ENCODE data around the gene C1orf35. TPM values are rescaled to one million over a fixed set of nuclear protein-coding genes. Genes with fewer than 3 reads are reported as not detected.
A peak's percentile ranks its signal among the peaks of the same experiment; 100 is the strongest.

Gene C1orf35
- total RNA-seq, 1 donor from 2014 or later = 11.8 TPM

DNA sequence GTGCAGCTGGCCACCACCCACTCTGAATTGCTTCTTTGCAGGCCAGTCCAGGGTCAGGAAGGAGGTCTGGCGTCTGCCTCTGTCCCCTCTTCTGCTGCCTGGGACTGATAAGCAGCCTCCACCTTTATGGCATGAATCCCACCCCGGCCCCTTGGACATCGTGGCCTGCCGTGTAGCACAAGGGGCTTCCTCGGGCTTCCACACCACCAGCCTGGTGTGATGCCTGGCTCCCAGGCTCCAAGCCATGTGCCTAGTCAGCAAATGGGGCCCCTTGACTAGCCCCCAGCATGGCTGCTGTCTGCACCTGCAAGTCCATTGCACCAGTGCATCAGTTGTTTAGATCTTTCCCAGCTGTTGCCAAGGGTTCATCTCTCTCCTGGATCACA is 30.5 kb downstream of the C1orf35 start:
- Histone ChIP-seq H2AFZ (replicated peaks) (no peak overlapping the region), H3K27me3 (peaks cover 90% of the 10 kb centered on the region), H3K79me2 (ENCODE audit: low read depth) (no peaks in the 10 kb centered on the region), H3K9me3 (ENCODE audit: low read depth) (no peaks in the 10 kb centered on the region), H3K27ac (no peak overlapping the region), H3K9ac (no peak overlapping the region), H3K36me3 (no peaks in the 10 kb centered on the region), H3K4me3 (no peak overlapping the region), H3F3A (ENCODE audit: low read depth) (no peaks in the 10 kb centered on the region), H3K4me2 (no peak overlapping the region), H4K20me1 (ENCODE audit: low read depth) (peaks cover 13% of the 10 kb centered on the region), H3K4me1 (peaks cover 9% of the 10 kb centered on the region)
- H3K4me1 Mint-ChIP-seq = peaks cover 23% of the 10 kb centered on the region
- H3K36me3 Mint-ChIP-seq = no peaks in the 10 kb centered on the region
- H3K9me3 Mint-ChIP-seq = no peaks in the 10 kb centered on the region
- no peak overlapping the region for H3K4me3 Mint-ChIP-seq
- no peak for DNase-seq (ENCODE audit: low spot score)
- TF ChIP-seq EZH2 (IDR thresholded peaks at IDR 0.05) = no peak
- TF ChIP-seq EZH2phosphoT487 (IDR thresholded peaks at IDR 0.05) = no peak
- TF ChIP-seq, protein P1, sequence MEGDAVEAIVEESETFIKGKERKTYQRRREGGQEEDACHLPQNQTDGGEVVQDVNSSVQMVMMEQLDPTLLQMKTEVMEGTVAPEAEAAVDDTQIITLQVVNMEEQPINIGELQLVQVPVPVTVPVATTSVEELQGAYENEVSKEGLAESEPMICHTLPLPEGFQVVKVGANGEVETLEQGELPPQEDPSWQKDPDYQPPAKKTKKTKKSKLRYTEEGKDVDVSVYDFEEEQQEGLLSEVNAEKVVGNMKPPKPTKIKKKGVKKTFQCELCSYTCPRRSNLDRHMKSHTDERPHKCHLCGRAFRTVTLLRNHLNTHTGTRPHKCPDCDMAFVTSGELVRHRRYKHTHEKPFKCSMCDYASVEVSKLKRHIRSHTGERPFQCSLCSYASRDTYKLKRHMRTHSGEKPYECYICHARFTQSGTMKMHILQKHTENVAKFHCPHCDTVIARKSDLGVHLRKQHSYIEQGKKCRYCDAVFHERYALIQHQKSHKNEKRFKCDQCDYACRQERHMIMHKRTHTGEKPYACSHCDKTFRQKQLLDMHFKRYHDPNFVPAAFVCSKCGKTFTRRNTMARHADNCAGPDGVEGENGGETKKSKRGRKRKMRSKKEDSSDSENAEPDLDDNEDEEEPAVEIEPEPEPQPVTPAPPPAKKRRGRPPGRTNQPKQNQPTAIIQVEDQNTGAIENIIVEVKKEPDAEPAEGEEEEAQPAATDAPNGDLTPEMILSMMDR (IDR thresholded peaks at IDR 0.05) = no peak
- H3K27ac Mint-ChIP-seq = no peak overlapping the region
- H3K27me3 Mint-ChIP-seq (ENCODE audit: insufficient read depth, low read depth) = peaks cover 11% of the 10 kb centered on the region

DNA sequence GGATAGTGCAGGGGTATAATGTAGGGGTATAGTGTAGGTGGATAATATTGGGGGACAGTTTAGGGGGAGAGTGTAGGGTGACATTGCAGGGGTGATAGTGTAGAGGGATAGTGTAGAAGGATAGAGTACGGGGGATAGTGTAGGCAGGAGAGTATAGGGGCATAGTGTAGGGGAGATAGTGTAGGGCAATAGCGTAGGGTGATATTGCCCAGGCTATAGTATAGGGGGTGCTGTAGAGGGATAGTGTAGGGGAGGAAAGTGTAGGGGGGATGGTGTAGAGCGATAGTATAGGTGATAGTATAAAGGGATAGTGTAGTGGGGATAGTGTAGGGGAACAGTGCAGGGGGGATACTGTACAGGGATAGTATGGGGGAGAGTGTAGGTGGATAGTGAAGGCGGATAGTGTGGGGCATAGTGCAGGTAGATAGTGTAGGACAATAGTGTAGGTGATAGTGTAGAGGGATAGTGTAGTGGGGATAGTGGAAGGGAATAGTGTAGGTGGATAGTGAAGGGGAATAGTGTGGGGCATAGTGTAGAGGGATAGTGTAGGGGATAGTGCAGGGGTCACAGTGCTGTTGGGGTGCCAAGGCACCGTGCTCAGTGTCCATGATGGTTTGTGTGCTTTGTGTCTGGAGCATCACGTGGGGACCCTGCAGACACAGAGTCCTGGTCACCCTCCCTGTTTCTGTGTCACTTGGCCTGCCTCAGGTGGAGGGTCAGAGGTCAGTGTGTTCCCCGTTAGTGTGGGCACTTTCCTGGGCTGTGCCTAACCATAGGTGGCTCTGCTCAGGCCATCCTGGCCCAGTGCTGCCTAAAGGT is 31.1 kb downstream of the C1orf35 start:
- Histone ChIP-seq H3K4me3 (no peak overlapping the region), H3K36me3 (no peaks in the 10 kb centered on the region), H3K4me1 (peaks cover 9% of the 10 kb centered on the region), H3F3A (ENCODE audit: low read depth) (no peaks in the 10 kb centered on the region), H3K9ac (no peak overlapping the region), H3K9me3 (ENCODE audit: low read depth) (no peaks in the 10 kb centered on the region), H3K27ac (no peak overlapping the region), H3K4me2 (no peak overlapping the region), H4K20me1 (ENCODE audit: low read depth) (peaks cover 13% of the 10 kb centered on the region), H3K79me2 (ENCODE audit: low read depth) (no peaks in the 10 kb centered on the region), H2AFZ (replicated peaks) (no peak overlapping the region), H3K27me3 (peaks cover 96% of the 10 kb centered on the region)
- H3K36me3 Mint-ChIP-seq = no peaks in the 10 kb centered on the region
- H3K27ac Mint-ChIP-seq = no peak overlapping the region
- no peak for DNase-seq (ENCODE audit: low spot score)
- H3K4me1 Mint-ChIP-seq = peaks cover 19% of the 10 kb centered on the region
- H3K4me3 Mint-ChIP-seq = no peak overlapping the region
- TF ChIP-seq, protein P1 (IDR thresholded peaks at IDR 0.05) = no peak
- TF ChIP-seq EZH2phosphoT487 (IDR thresholded peaks at IDR 0.05) (no peak), EZH2 (IDR thresholded peaks at IDR 0.05) (no peak)
- peaks cover 11% of the 10 kb centered on the region for H3K27me3 Mint-ChIP-seq (ENCODE audit: insufficient read depth, low read depth)
- H3K9me3 Mint-ChIP-seq = no peaks in the 10 kb centered on the region

DNA sequence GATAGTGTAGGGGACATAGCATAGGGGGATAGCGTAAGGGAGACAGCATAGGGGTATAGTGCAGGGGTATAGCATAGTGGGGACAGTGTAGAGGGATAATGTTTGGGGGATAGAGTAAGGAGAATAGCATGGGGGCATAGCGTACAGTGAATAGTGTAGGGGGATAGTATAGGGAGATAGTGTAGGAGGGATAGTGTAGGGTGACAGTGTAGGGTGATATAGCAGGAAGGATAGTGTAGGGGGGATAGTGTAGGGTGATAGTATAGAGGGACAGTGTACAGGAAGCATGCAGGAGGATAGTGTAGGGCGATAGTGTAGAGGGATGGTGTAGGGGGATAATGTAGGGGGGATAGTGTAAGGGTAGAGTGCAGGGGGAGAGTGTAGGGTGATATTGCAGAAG is 32.3 kb downstream of the C1orf35 start:
- DNase-seq (ENCODE audit: low spot score) = no peak

More for the DNA sequence above, 32.3 kb downstream of the C1orf35 start:
- Histone ChIP-seq H3K4me1 (peaks cover 9% of the 10 kb centered on the region), H3K27me3 (peaks cover 98% of the 10 kb centered on the region), H2AFZ (replicated peaks) (no peak overlapping the region), H3K4me2 (no peak overlapping the region), H3K9me3 (ENCODE audit: low read depth) (no peaks in the 10 kb centered on the region), H4K20me1 (ENCODE audit: low read depth) (peaks cover 11% of the 10 kb centered on the region), H3K36me3 (no peaks in the 10 kb centered on the region), H3F3A (ENCODE audit: low read depth) (no peaks in the 10 kb centered on the region), H3K4me3 (no peak overlapping the region), H3K9ac (no peak overlapping the region), H3K27ac (no peak overlapping the region), H3K79me2 (ENCODE audit: low read depth) (no peaks in the 10 kb centered on the region)
- peaks cover 20% of the 10 kb centered on the region for H3K4me1 Mint-ChIP-seq
- no peaks in the 10 kb centered on the region for H3K36me3 Mint-ChIP-seq
- no peak overlapping the region for H3K4me3 Mint-ChIP-seq
- no peak overlapping the region for H3K27ac Mint-ChIP-seq
- peak; percentile 4 for TF ChIP-seq EZH2phosphoT487 (IDR thresholded peaks at IDR 0.05)
- TF ChIP-seq, protein P1 (IDR thresholded peaks at IDR 0.05) = no peak
- no peaks in the 10 kb centered on the region for H3K9me3 Mint-ChIP-seq
- peaks cover 13% of the 10 kb centered on the region for H3K27me3 Mint-ChIP-seq (ENCODE audit: insufficient read depth, low read depth)

Data from neural progenitor cell (in vitro differentiated cells).